HFFc6 (cell line): ENCODE results near the gene TTLL10. TPM values are rescaled to one million over a fixed set of nuclear protein-coding genes. Genes with fewer than 3 reads are reported as not detected.

ENCODE experiments used
- DNase-seq: peaks from one replicate; pipeline ENCODE4 v3.0.0-alpha.2; 2018
- H3K27ac Mint-ChIP-seq: 2 replicates; pipeline ENCODE4 v1.8.0; 2020; ENCODE audit warnings: mild to moderate bottlenecking, mixed read lengths
- H3K27me3 Mint-ChIP-seq: 2 replicates; pipeline ENCODE4 v1.8.0; 2021; ENCODE audit warnings: mild to moderate bottlenecking, moderate library complexity, mixed read lengths; ENCODE audit not compliant: insufficient read depth
- H3K36me3 Mint-ChIP-seq: 2 replicates; pipeline ENCODE4 v1.8.0; 2021; ENCODE audit warnings: low read depth, mixed read lengths
- H3K4me1 Mint-ChIP-seq: 2 replicates; pipeline ENCODE4 v1.8.0; 2020; ENCODE audit warnings: low read depth, mixed read lengths
- H3K4me3 Mint-ChIP-seq: 2 replicates; pipeline ENCODE4 v1.8.0; 2020; ENCODE audit warnings: mild to moderate bottlenecking, moderate library complexity, mixed read lengths
- H3K9me3 Mint-ChIP-seq: 2 replicates; pipeline ENCODE4 v1.8.0; 2020; ENCODE audit warnings: mild to moderate bottlenecking, mixed read lengths
- CTCF ChIP-seq: fragments of 200-600 bp; sonication (generic); IDR thresholded peaks from 2 replicates; pipeline ENCODE4 v1.5.0; 2021; ENCODE audit warnings: antibody characterized with exemption, mild to moderate bottlenecking
- total RNA-seq, 6 experiments: library from RNA; stranded (reverse); fragmentation: NEBNext Ultra II Directional; extraction: Animal tissue kit (Norgen Biotek cat#: 25700); gene quantifications; 2 replicates in 1 of 6; 3 replicates in 5 of 6; pipeline ENCODE4 v1.2.3, GENCODE V29; 2021

The TTLL10 gene
- total RNA-seq, 6 experiments from 2014 or later = not detected

DNA sequence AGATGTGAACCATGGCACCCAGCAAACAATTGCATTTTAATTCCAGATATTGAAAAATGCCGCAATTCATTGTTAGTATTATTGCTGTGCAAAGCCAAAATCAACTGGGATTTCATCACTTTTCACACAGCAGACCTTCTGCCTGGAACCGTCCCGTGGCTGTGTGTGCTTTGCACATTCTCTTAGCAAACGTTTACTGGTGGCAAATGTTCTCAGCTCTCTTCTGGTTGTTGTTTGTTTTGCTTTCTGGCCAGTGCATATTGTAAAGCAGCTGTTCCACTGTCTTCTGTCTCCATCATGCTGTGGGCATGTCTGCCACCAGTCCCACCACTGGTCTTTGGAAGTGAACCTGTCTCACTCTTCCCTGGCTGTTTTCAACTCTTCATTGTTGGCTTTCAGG lies 19.8 kb upstream of the TTLL10 start:
- H3K4me3 Mint-ChIP-seq = no peak overlapping the region
- TF ChIP-seq CTCF = no peak
- no peak overlapping the region for H3K27ac Mint-ChIP-seq

GRCh38 chr1:1155258-1155657 lies 18.4 kb upstream of the TTLL10 start:
- Mint-ChIP-seq H3K9me3 (peaks cover 25% of the 10 kb centered on the region), H3K27ac (no peak overlapping the region), H3K36me3 (peaks cover 16% of the 10 kb centered on the region), H3K4me1 (no peaks in the 10 kb centered on the region), H3K4me3 (no peak overlapping the region), H3K27me3 (peaks cover 4% of the 10 kb centered on the region)
- DNase-seq = no peak
- no peak for TF ChIP-seq CTCF

More for the DNA sequence above, 19.8 kb upstream of the TTLL10 start:
- Mint-ChIP-seq H3K36me3 (peaks cover 16% of the 10 kb centered on the region), H3K4me1 (no peaks in the 10 kb centered on the region), H3K9me3 (peaks cover 25% of the 10 kb centered on the region), H3K27me3 (peaks cover 4% of the 10 kb centered on the region)
- no peak for DNase-seq

- Mint-ChIP-seq H3K36me3 (peaks cover 16% of the 10 kb centered on the region), H3K4me3 (no peak overlapping the region), H3K27ac (no peak overlapping the region), H3K27me3 (peaks cover 4% of the 10 kb centered on the region), H3K9me3 (peaks cover 25% of the 10 kb centered on the region), H3K4me1 (no peaks in the 10 kb centered on the region)
- no peak for DNase-seq
- TF ChIP-seq CTCF = no peak
Observed at GRCh38 chr1:1156140-1157032, 17.3 kb upstream of the TTLL10 start.

GRCh38 chr1:1157033-1157365 lies 16.7 kb upstream of the TTLL10 start:
- Mint-ChIP-seq H3K36me3 (peaks cover 16% of the 10 kb centered on the region), H3K27me3 (peaks cover 4% of the 10 kb centered on the region), H3K4me3 (no peak overlapping the region), H3K9me3 (peaks cover 23% of the 10 kb centered on the region), H3K27ac (no peak overlapping the region), H3K4me1 (no peaks in the 10 kb centered on the region)
- TF ChIP-seq CTCF = no peak
- no peak for DNase-seq

DNA sequence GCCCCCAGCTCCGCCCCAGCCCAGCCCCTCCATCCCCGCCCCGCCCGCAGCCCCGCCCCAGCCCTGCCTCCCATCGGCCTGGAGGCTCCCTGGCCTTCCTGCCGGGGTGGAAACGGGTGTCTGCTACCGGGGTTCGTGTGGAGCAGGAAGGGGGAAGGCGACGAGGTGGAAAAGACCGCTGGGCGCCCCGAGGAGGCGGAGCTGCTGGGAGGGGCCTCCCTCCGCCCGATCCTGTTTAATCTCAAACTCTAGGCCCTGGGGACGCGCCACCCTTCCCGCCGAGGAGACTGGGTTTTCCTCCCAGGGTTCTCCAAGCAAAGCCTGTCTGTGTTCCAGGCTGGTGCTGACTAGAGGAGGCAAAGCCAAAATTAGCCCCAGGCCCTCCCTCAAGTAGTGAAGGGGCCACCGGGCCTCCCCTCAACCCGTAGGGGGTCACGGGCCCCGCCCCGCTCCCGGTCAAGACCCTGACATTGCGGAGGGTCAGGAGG lies 16.2 kb upstream of the TTLL10 start:
- peak; percentile 77 for DNase-seq
- Mint-ChIP-seq H3K9me3 (peaks cover 19% of the 10 kb centered on the region), H3K36me3 (peaks cover 12% of the 10 kb centered on the region), H3K27ac (peak overlapping the region; percentile 51; the same call in 1 of the 2 replicates), H3K4me1 (no peaks in the 10 kb centered on the region), H3K27me3 (peaks cover 4% of the 10 kb centered on the region), H3K4me3 (peak overlapping the region; percentile 66)
- TF ChIP-seq CTCF = no peak
